Effector CD8-positive, alpha-beta T cell (primary cell): ENCODE results near the gene TIAL1.
A peak's percentile ranks its signal among the peaks of the same experiment; 100 is the strongest.
"Not testable (repeated sequence)": the region's sequence is repeated elsewhere in the genome, so short reads cannot be mapped to it uniquely, and the experiment has no call there.

ENCODE experiments used
- DNase-seq: peaks from one replicate; lab custom pipeline; 2025; lab: John Stamatoyannopoulos, UW

The TIAL1 gene

GRCh38 chr10:119549247-119549999 is 47.3 kb downstream of the TIAL1 start:
- no peak for DNase-seq

DNA sequence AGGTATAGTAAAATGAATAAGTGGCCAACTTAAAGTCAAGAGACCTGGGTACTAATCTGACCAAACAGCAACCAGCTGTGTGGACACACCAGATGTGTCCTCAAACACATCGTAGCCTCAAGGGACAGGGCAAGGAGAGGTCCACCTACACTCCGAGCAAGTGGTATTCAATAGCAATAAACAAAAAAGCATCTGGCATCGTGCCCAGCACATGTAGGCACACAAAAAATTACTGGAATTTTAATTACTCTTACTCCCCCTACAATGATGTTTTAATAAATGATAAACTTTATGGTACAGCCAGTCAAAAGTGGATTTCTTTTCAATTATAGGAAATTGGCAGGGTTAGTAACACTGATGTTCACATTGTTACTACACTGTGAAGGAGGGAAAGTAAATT is 50.8 kb downstream of the TIAL1 start:
- DNase-seq: no peak

- no peak for DNase-seq
Measured at GRCh38 chr10:119545310-119545709, 51.5 kb downstream of the TIAL1 start.

- DNase-seq: no peak
Measured at GRCh38 chr10:119543814-119544642, 52.7 kb downstream of the TIAL1 start.

- peak; percentile 58 for DNase-seq
Measured at GRCh38 chr10:119542988-119543813, 53.6 kb downstream of the TIAL1 start.

DNA sequence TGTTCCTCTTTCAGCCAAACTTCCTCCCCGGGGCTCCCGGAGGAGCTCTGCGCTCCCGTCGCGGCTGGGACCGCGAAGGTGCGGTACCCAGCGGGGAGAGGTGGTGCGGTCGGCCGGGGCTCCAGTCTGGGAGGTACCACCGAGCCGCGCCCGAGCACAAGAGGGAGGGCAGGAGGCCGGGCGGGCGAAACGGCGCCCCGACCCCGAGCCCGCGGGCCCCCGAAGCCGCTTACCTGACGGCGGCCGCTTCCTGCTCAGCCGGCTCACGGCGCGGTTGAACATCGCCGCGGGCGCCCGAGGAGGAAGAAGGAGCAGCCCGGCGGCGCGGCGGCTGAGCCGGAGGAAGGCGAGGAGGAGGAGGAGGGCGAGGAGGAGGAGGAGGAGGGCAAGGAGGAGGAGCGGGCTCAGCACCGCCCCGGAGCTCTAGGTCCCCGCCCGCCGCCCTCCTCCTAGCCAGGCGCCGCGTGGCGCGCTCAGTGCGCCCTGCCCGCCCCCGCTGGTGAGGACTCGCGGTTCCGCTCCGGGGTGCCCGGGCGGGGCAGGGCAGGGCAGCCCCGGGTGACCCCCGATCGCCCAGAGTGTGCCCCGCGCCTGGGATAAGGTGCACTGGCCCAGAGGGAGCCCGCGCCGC is 54.3 kb downstream of the TIAL1 start, which contains the start of gene RGS10:
RGS10 (minus strand) TSS at position 363 of the 631 bp plus-strand sequence; CDS start at position 282, 81 bp downstream.
- DNase-seq: peak; percentile 67

- peak; percentile 37 for DNase-seq
Measured at GRCh38 chr10:119541459-119542356, 55.1 kb downstream of the TIAL1 start.

DNA sequence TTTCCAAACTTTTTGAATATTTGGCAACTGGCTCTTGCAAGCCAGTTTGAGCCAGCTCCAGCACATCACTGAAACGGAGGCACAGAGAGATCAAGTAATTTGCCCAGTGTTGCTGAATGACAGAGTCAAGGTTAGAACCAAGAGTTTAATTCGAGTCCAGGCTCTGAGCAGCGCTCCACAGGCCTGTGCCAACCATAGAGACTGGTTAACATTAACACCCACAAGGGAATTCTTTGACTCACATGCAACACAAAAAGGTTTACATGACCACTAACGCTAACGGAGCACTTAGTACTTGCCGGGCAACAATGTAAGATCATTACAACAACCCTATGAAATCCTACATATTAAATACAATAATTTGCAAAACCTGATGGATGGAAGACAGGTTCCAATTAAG is 55.7 kb downstream of the TIAL1 start:
- no peak for DNase-seq

GRCh38 chr10:119540038-119540437 is 56.7 kb downstream of the TIAL1 start:
- DNase-seq: no peak

- DNase-seq: peak; percentile 6
Measured at GRCh38 chr10:119539359-119539825, 57.4 kb downstream of the TIAL1 start.

- DNase-seq: peak; percentile 26
Measured at GRCh38 chr10:119538632-119539358, 58.0 kb downstream of the TIAL1 start.

GRCh38 chr10:119537953-119538630 is 58.7 kb downstream of the TIAL1 start:
- no peak for DNase-seq

- no peak for DNase-seq
Measured at GRCh38 chr10:119536508-119537025, 60.2 kb downstream of the TIAL1 start.

DNA sequence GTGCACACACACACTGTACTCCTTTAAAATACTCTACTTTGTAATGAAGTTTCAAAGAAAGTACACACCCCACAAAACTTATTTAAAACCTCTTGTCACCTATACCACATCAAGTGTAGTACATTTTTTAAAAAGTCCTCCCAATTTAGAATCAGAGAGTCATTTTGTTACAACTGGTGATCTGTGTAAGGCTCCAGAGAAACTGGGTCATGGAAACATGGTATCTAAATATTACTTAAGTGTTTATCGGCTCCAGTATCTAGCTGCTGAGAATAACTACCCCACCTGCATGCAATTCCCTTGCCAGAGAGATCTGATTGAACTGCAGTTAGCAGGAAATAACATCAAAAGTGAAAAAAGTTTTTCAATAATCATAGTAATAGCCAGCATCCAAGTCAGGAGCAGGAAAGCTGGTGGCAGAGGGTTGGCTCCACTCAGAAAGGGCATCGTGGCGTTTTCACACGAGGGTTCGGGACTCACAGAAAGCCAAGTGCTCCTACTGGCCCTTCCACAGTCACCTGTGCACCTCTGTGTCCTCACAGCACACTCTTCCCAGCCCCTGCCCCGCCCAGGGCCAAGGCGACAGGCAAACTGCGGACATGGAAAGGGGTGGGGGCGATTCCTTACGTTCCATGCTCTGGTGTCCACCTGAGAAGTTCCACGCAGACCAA is 60.8 kb downstream of the TIAL1 start:
- no peak for DNase-seq

GRCh38 chr10:119535305-119535704 is 61.5 kb downstream of the TIAL1 start:
- DNase-seq: no peak

DNA sequence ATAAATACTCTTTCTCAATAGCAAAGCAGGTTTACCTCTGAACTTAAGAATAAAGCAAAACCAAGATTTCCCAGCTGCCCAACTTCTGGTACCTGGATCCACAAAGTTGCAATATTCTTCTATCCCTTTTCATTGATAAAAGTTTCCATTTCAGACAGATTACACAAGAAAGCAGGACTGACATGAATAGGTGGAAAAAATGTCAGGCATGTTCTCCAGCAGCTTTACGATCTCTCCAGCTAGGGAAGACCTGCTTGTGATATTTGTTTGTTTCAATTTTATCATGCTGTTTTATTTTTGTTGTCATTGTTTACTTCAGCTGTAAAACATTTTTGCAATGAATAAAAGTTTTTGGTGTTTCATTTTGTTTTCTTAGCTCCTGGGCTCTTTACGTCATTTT is 63.3 kb downstream of the TIAL1 start:
- no peak for DNase-seq

GRCh38 chr10:119532791-119533190 is 64.0 kb downstream of the TIAL1 start:
- not testable (repeated sequence) for DNase-seq

DNA sequence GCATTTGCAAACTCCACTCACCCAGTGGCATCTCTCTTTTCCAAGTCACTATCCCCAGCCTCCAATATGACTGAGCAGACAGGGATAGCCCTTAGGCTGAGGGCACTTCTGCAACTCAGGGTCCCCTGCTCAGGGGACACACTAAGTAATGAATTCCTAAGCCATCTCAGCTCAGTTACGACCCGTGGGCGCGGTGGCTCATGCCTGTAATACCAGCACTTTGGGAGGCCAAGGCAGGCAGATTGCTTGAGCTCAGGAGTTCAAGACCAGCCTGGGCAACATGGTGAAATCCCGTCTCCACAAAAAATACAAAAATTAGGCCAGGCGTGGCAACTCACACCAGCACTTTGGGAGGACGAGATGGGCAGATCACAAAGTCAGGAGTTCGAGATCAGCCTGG is 64.5 kb downstream of the TIAL1 start:
- not testable (repeated sequence) for DNase-seq
